ENCODE data around the gene AQP12B.

Gene AQP12B

GRCh38 chr2:240717681-240718581 lies 35.2 kb upstream of the AQP12B start:
- DNase-seq, result no peak
- H3K4ac ChIP-seq (ENCODE audit: low read depth in 1 of 2, low read length in 2 of 2), result no peak overlapping the region
- H2AK5ac ChIP-seq (ENCODE audit: low read length, severe bottlenecking), result no peak overlapping the region
- no peak overlapping the region for H3K27ac ChIP-seq (ENCODE audit: low read length, poor library complexity, severe bottlenecking)
- H3K9me3 ChIP-seq (ENCODE audit: control insufficient read depth, low read length), result no peaks in the 10 kb centered on the region
- no peak overlapping the region for H4K8ac ChIP-seq (ENCODE audit: low read length)
- H3K18ac ChIP-seq (ENCODE audit: low read depth in 1 of 2, low read length in 2 of 2), result no peak overlapping the region
- 94% methylated on average over 29 of the region's 31 CpGs for WGBS
- H3K4me2 ChIP-seq (ENCODE audit: low read length, poor library complexity, severe bottlenecking), result no peak overlapping the region
- H3K14ac ChIP-seq (ENCODE audit: low read length in 2 of 2), result no peak overlapping the region
- no peaks in the 10 kb centered on the region for H3K4me1 ChIP-seq (ENCODE audit: control insufficient read depth, insufficient read depth, low read depth, low read length)
- no peak overlapping the region for H3K9ac ChIP-seq (ENCODE audit: low read length)
- peaks cover 6 to 79% of the 10 kb centered on the region in 2 experiments for H3K27me3 ChIP-seq (ENCODE audit: control insufficient read depth in 1 of 2, insufficient read depth in 1 of 2, low read length in 2 of 2)
- H3K79me1 ChIP-seq (replicated peaks; ENCODE audit: low read length, poor library complexity, severe bottlenecking), result no peaks in the 10 kb centered on the region
- no peaks in the 10 kb centered on the region for H3K36me3 ChIP-seq (ENCODE audit: control insufficient read depth in 1 of 2, insufficient read depth in 2 of 2, low read depth in 1 of 2, low read length in 2 of 2)
- no peak overlapping the region for H3K23ac ChIP-seq (ENCODE audit: low read length in 2 of 2)
- no peak overlapping the region for H2BK120ac ChIP-seq (ENCODE audit: low read depth, low read length)
- no peak overlapping the region for H2BK15ac ChIP-seq (ENCODE audit: low read depth, poor library complexity, severe bottlenecking)
- no peak overlapping the region for H2AFZ ChIP-seq (ENCODE audit: low read depth, low read length)
- no peak overlapping the region for H3K4me3 ChIP-seq (ENCODE audit: insufficient read depth in 1 of 2, low read depth in 1 of 2, low read length in 2 of 2)
- H2BK12ac ChIP-seq (ENCODE audit: low read length in 2 of 2), result no peak overlapping the region
- H2BK5ac ChIP-seq (ENCODE audit: low read depth, low read length, poor library complexity, severe bottlenecking), result no peak overlapping the region
- H4K91ac ChIP-seq (ENCODE audit: low read length), result no peak overlapping the region

GRCh38 chr2:240717181-240717641 lies 34.5 kb upstream of the AQP12B start:
- no peak overlapping the region for H4K8ac ChIP-seq (ENCODE audit: low read length)

GRCh38 chr2:240716130-240716798 lies 33.6 kb upstream of the AQP12B start:
- H3K4ac ChIP-seq (ENCODE audit: low read depth in 1 of 2, low read length in 2 of 2), result no peak overlapping the region
- H2AK5ac ChIP-seq (ENCODE audit: low read length, severe bottlenecking), result no peak overlapping the region
- H3K23ac ChIP-seq (ENCODE audit: low read length in 2 of 2), result no peak overlapping the region
- no peak overlapping the region for H4K8ac ChIP-seq (ENCODE audit: low read length)
- no peaks in the 10 kb centered on the region for H3K79me1 ChIP-seq (replicated peaks; ENCODE audit: low read length, poor library complexity, severe bottlenecking)
- no peak overlapping the region for H2BK15ac ChIP-seq (ENCODE audit: low read depth, poor library complexity, severe bottlenecking)
- no peak overlapping the region for H3K4me3 ChIP-seq (ENCODE audit: insufficient read depth in 1 of 2, low read depth in 1 of 2, low read length in 2 of 2)
- no peak overlapping the region for H2BK120ac ChIP-seq (ENCODE audit: low read depth, low read length)
- no peaks in the 10 kb centered on the region for H3K9me3 ChIP-seq (ENCODE audit: control insufficient read depth, low read length)
- H3K18ac ChIP-seq (ENCODE audit: low read depth in 1 of 2, low read length in 2 of 2), result no peak overlapping the region
- no peak overlapping the region for H3K4me2 ChIP-seq (ENCODE audit: low read length, poor library complexity, severe bottlenecking)
- H4K91ac ChIP-seq (ENCODE audit: low read length), result no peak overlapping the region
- H3K9ac ChIP-seq (ENCODE audit: low read length), result no peak overlapping the region
- no peak for DNase-seq
- H3K36me3 ChIP-seq (ENCODE audit: control insufficient read depth in 1 of 2, insufficient read depth in 2 of 2, low read depth in 1 of 2, low read length in 2 of 2), result no peaks in the 10 kb centered on the region
- peaks cover 10 to 81% of the 10 kb centered on the region in 2 experiments for H3K27me3 ChIP-seq (ENCODE audit: control insufficient read depth in 1 of 2, insufficient read depth in 1 of 2, low read length in 2 of 2)
- H3K4me1 ChIP-seq (ENCODE audit: control insufficient read depth, insufficient read depth, low read depth, low read length), result no peaks in the 10 kb centered on the region
- no peak overlapping the region for H3K27ac ChIP-seq (ENCODE audit: low read length, poor library complexity, severe bottlenecking)
- no peak overlapping the region for H2BK5ac ChIP-seq (ENCODE audit: low read depth, low read length, poor library complexity, severe bottlenecking)
- no peak overlapping the region for H2AFZ ChIP-seq (ENCODE audit: low read depth, low read length)
- H3K14ac ChIP-seq (ENCODE audit: low read length in 2 of 2), result no peak overlapping the region
- no peak overlapping the region for H2BK12ac ChIP-seq (ENCODE audit: low read length in 2 of 2)
- WGBS, result 88% methylated on average over 23 of the region's 23 CpGs

More at GRCh38 chr2:240717181-240717641, 34.5 kb upstream of the AQP12B start:
- Histone ChIP-seq H3K18ac (ENCODE audit: low read depth in 1 of 2, low read length in 2 of 2) (no peak overlapping the region), H2AK5ac (ENCODE audit: low read length, severe bottlenecking) (no peak overlapping the region), H3K14ac (ENCODE audit: low read length in 2 of 2) (no peak overlapping the region), H3K79me1 (replicated peaks; ENCODE audit: low read length, poor library complexity, severe bottlenecking) (no peaks in the 10 kb centered on the region), H3K4me1 (ENCODE audit: control insufficient read depth, insufficient read depth, low read depth, low read length) (no peaks in the 10 kb centered on the region), H3K9me3 (ENCODE audit: control insufficient read depth, low read length) (no peaks in the 10 kb centered on the region), H3K4ac (ENCODE audit: low read depth in 1 of 2, low read length in 2 of 2) (no peak overlapping the region), H3K27me3 (ENCODE audit: control insufficient read depth in 1 of 2, insufficient read depth in 1 of 2, low read length in 2 of 2) (peaks cover 6 to 81% of the 10 kb centered on the region in 2 experiments), H3K23ac (ENCODE audit: low read length in 2 of 2) (no peak overlapping the region), H4K91ac (ENCODE audit: low read length) (no peak overlapping the region), H2BK12ac (ENCODE audit: low read length in 2 of 2) (no peak overlapping the region), H3K27ac (ENCODE audit: low read length, poor library complexity, severe bottlenecking) (no peak overlapping the region), H3K36me3 (ENCODE audit: control insufficient read depth in 1 of 2, insufficient read depth in 2 of 2, low read depth in 1 of 2, low read length in 2 of 2) (no peaks in the 10 kb centered on the region), H2AFZ (ENCODE audit: low read depth, low read length) (no peak overlapping the region), H3K9ac (ENCODE audit: low read length) (no peak overlapping the region), H3K4me2 (ENCODE audit: low read length, poor library complexity, severe bottlenecking) (no peak overlapping the region), H2BK5ac (ENCODE audit: low read depth, low read length, poor library complexity, severe bottlenecking) (no peak overlapping the region), H3K4me3 (ENCODE audit: insufficient read depth in 1 of 2, low read depth in 1 of 2, low read length in 2 of 2) (no peak overlapping the region), H2BK120ac (ENCODE audit: low read depth, low read length) (no peak overlapping the region), H2BK15ac (ENCODE audit: low read depth, poor library complexity, severe bottlenecking) (no peak overlapping the region)
- DNase-seq, result no peak
- 87% methylated on average over 16 of the region's 18 CpGs for WGBS

Data from mesenchymal stem cell (in vitro differentiated cells and primary cell).